ENCODE data around the gene LCMT1. TPM values are rescaled to one million over a fixed set of nuclear protein-coding genes. Genes with fewer than 3 reads are reported as not detected.

LCMT1 gene
- total and polyA plus RNA-seq, 2 of the 4 experiments (the other 2 are of a cell fraction), result 33.1 to 60.4 TPM

DNA sequence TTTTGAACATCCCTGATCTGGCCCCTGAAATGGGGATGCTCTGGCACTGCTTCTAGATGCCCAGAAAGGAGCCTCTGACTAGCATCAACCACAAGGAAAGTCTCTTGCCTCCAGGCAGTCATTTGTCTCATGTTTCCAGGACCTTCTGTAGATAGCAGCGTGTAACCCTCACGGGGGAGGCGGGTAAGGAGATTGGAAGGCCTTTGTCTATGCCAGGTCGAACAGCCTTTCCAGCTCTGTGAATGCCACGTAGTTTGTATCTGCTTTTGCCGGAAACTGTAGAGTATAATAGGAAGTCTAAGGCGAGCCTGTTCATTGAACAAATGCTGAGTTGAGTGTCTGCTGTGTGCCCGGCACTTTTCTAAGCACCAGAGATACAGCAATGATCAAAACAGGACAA, 61.3 kb downstream of the LCMT1 start:
- Histone ChIP-seq H2AK5ac (ENCODE audit: low read depth, low read length) (no peak overlapping the region), H3K36me3 (ENCODE audit: control insufficient read depth, insufficient read depth, low read length) (peaks cover 33% of the 10 kb centered on the region), H3K27me3 (ENCODE audit: control insufficient read depth, insufficient read depth, low read length) (no peaks in the 10 kb centered on the region), H4K20me1 (ENCODE audit: insufficient read depth, low read length) (no peaks in the 10 kb centered on the region), H4K91ac (ENCODE audit: insufficient read depth, low read depth, low read length) (no peak overlapping the region), H3K56ac (ENCODE audit: extremely low read depth, insufficient read depth, low read length) (no peak overlapping the region), H2AK9ac (replicated peaks; ENCODE audit: low read depth, low read length, poor library complexity) (no peak overlapping the region), H3K4ac (ENCODE audit: low read depth, low read length) (no peak overlapping the region), H4K8ac (ENCODE audit: low read depth in 2 of 2, low read length in 2 of 2) (no peak overlapping the region), H3K23ac (ENCODE audit: low read depth, low read length) (no peak overlapping the region), H3K4me3 (ENCODE audit: insufficient read depth, low read depth, low read length) (no peak overlapping the region), H3K9ac (ENCODE audit: low read depth, low read length) (no peak overlapping the region), H2BK120ac (ENCODE audit: low read depth, low read length) (no peak overlapping the region), H3K18ac (ENCODE audit: low read depth, low read length) (no peak overlapping the region), H2BK5ac (ENCODE audit: low read depth, low read length, poor library complexity, severe bottlenecking) (no peak overlapping the region), H3K79me1 (ENCODE audit: low read depth in 1 of 2, low read length in 2 of 2) (no peaks in the 10 kb centered on the region), H2AFZ (replicated peaks; ENCODE audit: low read length, poor library complexity) (no peak overlapping the region), H3K14ac (replicated peaks; ENCODE audit: low read depth, low read length) (no peak overlapping the region), H3K27ac (ENCODE audit: insufficient read depth, low read length) (no peak overlapping the region), H2BK15ac (ENCODE audit: low read depth, low read length) (no peak overlapping the region), H3K4me1 (ENCODE audit: control insufficient read depth, insufficient read depth, low read length) (no peaks in the 10 kb centered on the region; the same call in 1 of the 2 replicates), H4K5ac (ENCODE audit: low read depth, low read length) (no peak overlapping the region), H3K9me1 (ENCODE audit: insufficient read depth, low read length) (no peaks in the 10 kb centered on the region), H2BK20ac (ENCODE audit: low read depth, low read length) (no peak overlapping the region), H3K9me3 (ENCODE audit: control insufficient read depth, insufficient read depth, low read length) (no peaks in the 10 kb centered on the region), H3K4me2 (ENCODE audit: low read depth, low read length) (no peak overlapping the region)
- ATAC-seq (ENCODE audit: low read depth) (no peak), DNase-seq (no peak)
- dilution Hi-C loops (cut with HindIII; ENCODE audit: low sequenced_read_pairs, unreplicated experiment) (no loop called here), in situ Hi-C loops (cut with MboI; ENCODE audit: low sequenced_read_pairs) (no loop called here), intact Hi-C loops (cut with micrococcal nuclease) (no loop called here)
- WGBS, 2 experiments (ENCODE audit: extremely low coverage in 2 of 2, insufficient read length in 1 of 2), result 97% methylated on average over 6 of the region's 8 CpGs; no CpG with 5 or more reads in 1 of the 2 experiments
- no TSS peak for BruUV-seq (replicated peaks)
- TF ChIP-seq CEBPB (IDR thresholded peaks at IDR 0.05; ENCODE audit: low read depth, low read length) (no peak), CHD1 (IDR thresholded peaks at IDR 0.05; ENCODE audit: low read depth, low read length) (no peak), MAFK (IDR thresholded peaks at IDR 0.05; ENCODE audit: low read depth, low read length) (no peak), USF2 (IDR thresholded peaks at IDR 0.05; ENCODE audit: low read depth, low read length) (no peak), MAZ (IDR thresholded peaks at IDR 0.05; ENCODE audit: borderline replicate concordance, low read depth, low read length) (no peak), ELK1 (IDR thresholded peaks at IDR 0.05; ENCODE audit: borderline replicate concordance, low read depth, low read length) (no peak), BHLHE40 (IDR thresholded peaks at IDR 0.05; ENCODE audit: low read depth, low read length) (no peak), RAD21 (IDR thresholded peaks at IDR 0.05; ENCODE audit: low read length) (no peak), MXI1 (IDR thresholded peaks at IDR 0.05; ENCODE audit: borderline replicate concordance, low read depth, low read length) (no peak), FOS (IDR thresholded peaks at IDR 0.05; ENCODE audit: low read depth, low read length) (no peak), SMC3 (IDR thresholded peaks at IDR 0.05; ENCODE audit: low read depth, low read length) (no peak), RCOR1 (IDR thresholded peaks at IDR 0.05; ENCODE audit: insufficient replicate concordance, low read length) (no peak), RFX5 (IDR thresholded peaks at IDR 0.05; ENCODE audit: low read depth, low read length) (no peak), POLR2A (IDR thresholded peaks at IDR 0.05; ENCODE audit: low read depth, low read length) (no peak)
- TF ChIP-seq, protein P1, sequence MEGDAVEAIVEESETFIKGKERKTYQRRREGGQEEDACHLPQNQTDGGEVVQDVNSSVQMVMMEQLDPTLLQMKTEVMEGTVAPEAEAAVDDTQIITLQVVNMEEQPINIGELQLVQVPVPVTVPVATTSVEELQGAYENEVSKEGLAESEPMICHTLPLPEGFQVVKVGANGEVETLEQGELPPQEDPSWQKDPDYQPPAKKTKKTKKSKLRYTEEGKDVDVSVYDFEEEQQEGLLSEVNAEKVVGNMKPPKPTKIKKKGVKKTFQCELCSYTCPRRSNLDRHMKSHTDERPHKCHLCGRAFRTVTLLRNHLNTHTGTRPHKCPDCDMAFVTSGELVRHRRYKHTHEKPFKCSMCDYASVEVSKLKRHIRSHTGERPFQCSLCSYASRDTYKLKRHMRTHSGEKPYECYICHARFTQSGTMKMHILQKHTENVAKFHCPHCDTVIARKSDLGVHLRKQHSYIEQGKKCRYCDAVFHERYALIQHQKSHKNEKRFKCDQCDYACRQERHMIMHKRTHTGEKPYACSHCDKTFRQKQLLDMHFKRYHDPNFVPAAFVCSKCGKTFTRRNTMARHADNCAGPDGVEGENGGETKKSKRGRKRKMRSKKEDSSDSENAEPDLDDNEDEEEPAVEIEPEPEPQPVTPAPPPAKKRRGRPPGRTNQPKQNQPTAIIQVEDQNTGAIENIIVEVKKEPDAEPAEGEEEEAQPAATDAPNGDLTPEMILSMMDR (conservative IDR thresholded peaks at IDR 0.05; ENCODE audit: low read depth, low read length), result no peak
- ChIA-PET CTCF (no interaction called here), POLR2A (ENCODE audit: unreplicated experiment) (no interaction called here)

Measured in IMR-90 (cell line).